Kidney tubule cell (primary cell): ENCODE measurements around the gene SHC3.
A peak's percentile ranks its signal among the peaks of the same experiment; 100 is the strongest.

Source experiments
- DNase-seq: peaks from one replicate; pipeline ENCODE4 v3.0.0-alpha.2; 2018; ENCODE audit warnings: low spot score

SHC3 gene

GRCh38 chr9:88983865-88984542 lies 194.6 kb downstream of the SHC3 start:
- no peak for DNase-seq

- DNase-seq, result peak; percentile 13
Observed at GRCh38 chr9:88980740-88981203, 197.8 kb downstream of the SHC3 start.

GRCh38 chr9:88979791-88980190 lies 198.8 kb downstream of the SHC3 start:
- DNase-seq, result no peak

GRCh38 chr9:88979021-88979420 lies 199.6 kb downstream of the SHC3 start:
- no peak for DNase-seq

- no peak for DNase-seq
Observed at GRCh38 chr9:88978034-88978433, 200.6 kb downstream of the SHC3 start.

- DNase-seq, result no peak
Observed at GRCh38 chr9:88976890-88977257, 201.7 kb downstream of the SHC3 start.

- no peak for DNase-seq
Observed at GRCh38 chr9:88975966-88976889, 202.4 kb downstream of the SHC3 start.

- no peak for DNase-seq
Observed at GRCh38 chr9:88974641-88975040, 204.0 kb downstream of the SHC3 start.

- DNase-seq, result no peak
Observed at GRCh38 chr9:88973281-88974045, 205.2 kb downstream of the SHC3 start.

- DNase-seq, result no peak
Observed at GRCh38 chr9:88972401-88972800, 206.2 kb downstream of the SHC3 start.

GRCh38 chr9:88971131-88971960 lies 207.3 kb downstream of the SHC3 start:
- DNase-seq, result no peak

GRCh38 chr9:88969646-88970373 lies 208.8 kb downstream of the SHC3 start:
- no peak for DNase-seq

- DNase-seq, result no peak
Observed at GRCh38 chr9:88968799-88969198, 209.8 kb downstream of the SHC3 start.

- no peak for DNase-seq
Observed at GRCh38 chr9:88966894-88967676, 211.5 kb downstream of the SHC3 start.

- no peak for DNase-seq
Observed at GRCh38 chr9:88965473-88965872, 213.1 kb downstream of the SHC3 start.

- no peak for DNase-seq
Observed at GRCh38 chr9:88960632-88961031, 218.0 kb downstream of the SHC3 start.

- DNase-seq, result no peak
Observed at GRCh38 chr9:88959727-88960469, 218.7 kb downstream of the SHC3 start.

GRCh38 chr9:88957526-88957925 lies 221.1 kb downstream of the SHC3 start:
- no peak for DNase-seq
